Measurements from ENCODE around the gene MSGN1. TPM values are rescaled to one million over a fixed set of nuclear protein-coding genes. Genes with fewer than 3 reads are reported as not detected.

The MSGN1 gene
- total RNA-seq, 1 experiment from 2014 or later = not detected

DNA sequence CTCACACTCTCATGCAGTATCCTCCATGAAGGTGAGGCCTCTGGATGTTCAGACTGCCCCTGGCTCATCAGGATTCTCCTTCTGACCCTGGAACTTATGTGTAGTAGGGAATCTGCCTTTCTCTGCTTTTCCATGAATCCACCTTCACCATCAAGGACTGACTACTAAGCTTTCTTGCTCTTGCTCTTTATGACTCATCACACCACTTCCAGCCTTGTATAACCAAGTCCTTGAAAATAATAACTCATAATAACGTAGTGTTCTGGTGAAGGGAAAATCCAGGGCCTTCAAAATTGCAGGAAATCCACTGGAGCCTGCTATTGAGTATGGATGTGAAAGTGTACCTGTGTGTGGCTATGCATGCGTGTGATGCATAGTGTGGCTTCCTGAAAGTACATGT, 50.9 kb downstream of the MSGN1 start:
- Histone ChIP-seq H3K9me3 (ENCODE audit: control insufficient read depth in 1 of 2, insufficient read depth in 1 of 2, low read depth in 1 of 2, low read length in 2 of 2) (no peaks in the 10 kb centered on the region), H3K4me2 (ENCODE audit: low read length) (no peak overlapping the region), H3K9me2 (ENCODE audit: insufficient read depth) (no peaks in the 10 kb centered on the region), H2AFZ (ENCODE audit: low read depth, low read length, poor library complexity, severe bottlenecking) (no peak overlapping the region), H3K27ac (ENCODE audit: low read depth, low read length) (no peak overlapping the region), H3K27me3 (ENCODE audit: insufficient read depth, low read length) (no peaks in the 10 kb centered on the region), H3K4me1 (ENCODE audit: control insufficient read depth in 1 of 2, insufficient read depth in 2 of 2, low read length in 2 of 2) (peaks cover 0 to 8% of the 10 kb centered on the region in 2 experiments; a peak in 2 of 4 replicates), H3K9ac (ENCODE audit: low read length) (no peak overlapping the region), H3K4me3 (replicated peaks in 1 of 2; ENCODE audit: low read depth in 1 of 2, low read length in 2 of 2) (no peak overlapping the region), H3K36me3 (ENCODE audit: control insufficient read depth in 1 of 2, insufficient read depth in 2 of 2, low read length in 2 of 2) (no peaks in the 10 kb centered on the region), H3K79me2 (ENCODE audit: insufficient read depth, low read length) (no peaks in the 10 kb centered on the region), H4K20me1 (ENCODE audit: insufficient read depth) (no peaks in the 10 kb centered on the region)
- intact Hi-C loops (cut with micrococcal nuclease) = no loop called here
- ChIA-PET CTCF (no interaction called here), POLR2A (no interaction called here), RAD21 (ENCODE audit: low non-redundant PET in 1 of 2, low total read pairs in 2 of 2, uncharacterized antibody in 2 of 2, unreplicated experiment in 2 of 2) (no interaction called here)
- ATAC-seq = no peak
- no peak for TF ChIP-seq CEBPB (IDR thresholded peaks at IDR 0.05; ENCODE audit: low read depth)
- no peak for TF ChIP-seq SP1 (IDR thresholded peaks at IDR 0.05; ENCODE audit: low read depth)
- TF ChIP-seq JUND (IDR thresholded peaks at IDR 0.05) = no peak
- TF ChIP-seq, protein P1, sequence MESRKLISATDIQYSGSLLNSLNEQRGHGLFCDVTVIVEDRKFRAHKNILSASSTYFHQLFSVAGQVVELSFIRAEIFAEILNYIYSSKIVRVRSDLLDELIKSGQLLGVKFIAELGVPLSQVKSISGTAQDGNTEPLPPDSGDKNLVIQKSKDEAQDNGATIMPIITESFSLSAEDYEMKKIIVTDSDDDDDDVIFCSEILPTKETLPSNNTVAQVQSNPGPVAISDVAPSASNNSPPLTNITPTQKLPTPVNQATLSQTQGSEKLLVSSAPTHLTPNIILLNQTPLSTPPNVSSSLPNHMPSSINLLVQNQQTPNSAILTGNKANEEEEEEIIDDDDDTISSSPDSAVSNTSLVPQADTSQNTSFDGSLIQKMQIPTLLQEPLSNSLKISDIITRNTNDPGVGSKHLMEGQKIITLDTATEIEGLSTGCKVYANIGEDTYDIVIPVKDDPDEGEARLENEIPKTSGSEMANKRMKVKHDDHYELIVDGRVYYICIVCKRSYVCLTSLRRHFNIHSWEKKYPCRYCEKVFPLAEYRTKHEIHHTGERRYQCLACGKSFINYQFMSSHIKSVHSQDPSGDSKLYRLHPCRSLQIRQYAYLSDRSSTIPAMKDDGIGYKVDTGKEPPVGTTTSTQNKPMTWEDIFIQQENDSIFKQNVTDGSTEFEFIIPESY (IDR thresholded peaks at IDR 0.05; ENCODE audit: extremely low read depth, insufficient replicate concordance, low read length) = no peak
- TF ChIP-seq EZH2phosphoT487 (IDR thresholded peaks at IDR 0.05; ENCODE audit: borderline replicate concordance) = no peak
- TF ChIP-seq FOSL1 (IDR thresholded peaks at IDR 0.05; ENCODE audit: low read depth) = no peak
- TF ChIP-seq CBX3 (IDR thresholded peaks at IDR 0.05; ENCODE audit: low read depth) = no peak
- TF ChIP-seq SRF (IDR thresholded peaks at IDR 0.05; ENCODE audit: low read depth) = no peak
- no peak for DNase-seq (ENCODE audit: low read depth, low spot score)
- BruUV-seq (replicated peaks) = no TSS peak

Other genes with a start within 250 kb of the MSGN1 start
- 26.4 TPM for gene SMC6, start 62.6 kb upstream of the MSGN1 start, total RNA-seq (2021; ENCODE audit: unreplicated experiment)
- 19.7 TPM for gene GEN1, start 62.3 kb upstream of the MSGN1 start, total RNA-seq (2021; ENCODE audit: unreplicated experiment)
- gene KCNS3, start 62.2 kb downstream of the MSGN1 start, total RNA-seq (2021; ENCODE audit: unreplicated experiment) = 5.2 TPM

Measured in HCT116 (cell line).